MCF 10A (cell line): ENCODE results near the gene SURF1. TPM values are rescaled to one million over a fixed set of nuclear protein-coding genes. Genes with fewer than 3 reads are reported as not detected.
A peak's percentile ranks its signal among the peaks of the same experiment; 100 is the strongest.
"Not testable (repeated sequence)": the region's sequence is repeated elsewhere in the genome, so short reads cannot be mapped to it uniquely, and the experiment has no call there.

ENCODE experiments used
- BruUV-seq: library from RNA; stranded (reverse); fragments of 400-500 nt; replicated peaks from 2 replicates; lab custom pipeline; 2021; lab: Mats Ljungman, UMichigan
- CTCF ChIA-PET: fragments of 300-600 bp; sonication (Branson Sonifier 250); formaldehyde crosslinking; extraction: SDS; loops from one replicate; lab custom pipeline; 2021; ENCODE audit warnings: antibody characterized with exemption, inconsistent platforms; lab: Yijun Ruan, JAX
- POLR2A ChIA-PET: fragments of 300-600, 350-650 bp; sonication (Branson Sonifier 250); formaldehyde crosslinking; extraction: SDS; loops from one replicate; lab custom pipeline; 2020; ENCODE audit warnings: antibody characterized with exemption, inconsistent platforms; lab: Yijun Ruan, JAX
- DNase-seq: peaks from one replicate; pipeline ENCODE4 v3.0.0-alpha.2; 2018; ENCODE audit not compliant: unreplicated experiment
- H3K27ac Mint-ChIP-seq: one replicate; pipeline ENCODE4 v1.8.0; 2022; ENCODE audit warnings: mild to moderate bottlenecking, low read depth, mixed read lengths; ENCODE audit not compliant: unreplicated experiment
- H3K27me3 Mint-ChIP-seq: one replicate; pipeline ENCODE4 v1.8.0; 2022; ENCODE audit warnings: mixed read lengths; ENCODE audit not compliant: insufficient read depth, unreplicated experiment
- H3K36me3 Mint-ChIP-seq: one replicate; pipeline ENCODE4 v1.8.0; 2022; ENCODE audit warnings: mild to moderate bottlenecking, moderate library complexity, mixed read lengths; ENCODE audit not compliant: insufficient read depth, unreplicated experiment
- H3K4me1 Mint-ChIP-seq: one replicate; pipeline ENCODE4 v1.8.0; 2022; ENCODE audit warnings: mixed read lengths; ENCODE audit not compliant: insufficient read depth, unreplicated experiment
- H3K4me3 Mint-ChIP-seq: one replicate; pipeline ENCODE4 v1.8.0; 2022; ENCODE audit warnings: mild to moderate bottlenecking, moderate library complexity, mixed read lengths; ENCODE audit not compliant: unreplicated experiment
- H3K9me3 Mint-ChIP-seq: one replicate; pipeline ENCODE4 v1.8.0; 2022; ENCODE audit warnings: mixed read lengths; ENCODE audit not compliant: unreplicated experiment
- CTCF ChIP-seq: fragments of 200-600 bp; IDR thresholded peaks from one replicate; pipeline ENCODE4 v1.8.0; 2022; ENCODE audit warnings: antibody characterized with exemption, mild to moderate bottlenecking; ENCODE audit not compliant: unreplicated experiment
- intact Hi-C: fragments of 100-400 bp; cut with micrococcal nuclease; formaldehyde crosslinking; loops from 2 replicates; pipeline ENCODE4 v1.14.1; 2022
- total RNA-seq: library from RNA; stranded (reverse); gene quantifications from 2 replicates; pipeline ENCODE4 v1.2.3, GENCODE V29; 2022

SURF1 gene
- total RNA-seq, 1 experiment from 2014 or later = 31.2 TPM

- Mint-ChIP-seq H3K27me3 (no peaks in the 10 kb centered on the region), H3K36me3 (peaks cover 7% of the 10 kb centered on the region), H3K9me3 (no peaks in the 10 kb centered on the region)
Measured at GRCh38 chr9:133379153-133380086, 23.1 kb upstream of the SURF1 start.

GRCh38 chr9:133378408-133378962 lies 22.2 kb upstream of the SURF1 start:
- CTCF ChIA-PET = interaction anchor here (0.6 to 1.4 kb wide), 2 partner anchors 32 to 109 kb away, joined by 3 read pairs; no protein-coding TSS in a partner anchor
- peaks cover 21% of the 10 kb centered on the region for H3K4me1 Mint-ChIP-seq
- BruUV-seq = no TSS peak
- no peak overlapping the region for H3K27ac Mint-ChIP-seq
- no peaks in the 10 kb centered on the region for H3K27me3 Mint-ChIP-seq
- no peaks in the 10 kb centered on the region for H3K9me3 Mint-ChIP-seq
- no peak for DNase-seq
- no peak for TF ChIP-seq CTCF
- intact Hi-C loops = no loop called here
- H3K36me3 Mint-ChIP-seq = peaks cover 16% of the 10 kb centered on the region
- POLR2A ChIA-PET = interaction anchor here (1.0 to 3.4 kb wide), 5 partner anchors 17 to 39 kb away, joined by 3 to 33 read pairs (median 18); partner anchors contain the start of genes MED22, REXO4, RPL7A and SURF1
- H3K4me3 Mint-ChIP-seq = no peak overlapping the region

More at GRCh38 chr9:133379153-133380086, 23.1 kb upstream of the SURF1 start:
- intact Hi-C loops = no loop called here
- H3K4me3 Mint-ChIP-seq = no peak overlapping the region
- DNase-seq = no peak
- no peak overlapping the region for H3K27ac Mint-ChIP-seq
- CTCF ChIA-PET = interaction anchor here (0.6 to 1.4 kb wide), 2 partner anchors 31 to 108 kb away, joined by 3 read pairs; no protein-coding TSS in a partner anchor
- peaks cover 20% of the 10 kb centered on the region for H3K4me1 Mint-ChIP-seq
- no TSS peak for BruUV-seq
- POLR2A ChIA-PET = interaction anchor here (0.6 to 3.4 kb wide), 3 partner anchors 23 to 34 kb away, joined by 3 to 33 read pairs (median 3); partner anchors contain the start of genes SURF1 and SURF2
- TF ChIP-seq CTCF = no peak

GRCh38 chr9:133377721-133378216 lies 21.5 kb upstream of the SURF1 start:
- peaks cover 21% of the 10 kb centered on the region for H3K4me1 Mint-ChIP-seq
- POLR2A ChIA-PET = interaction anchor here (0.6 to 3.4 kb wide), 9 partner anchors 13 to 587 kb away, joined by 3 to 33 read pairs (median 5); partner anchors contain the start of genes CACFD1, MED22, REXO4 and RPL7A
- no TSS peak for BruUV-seq
- H3K9me3 Mint-ChIP-seq = no peaks in the 10 kb centered on the region
- peaks cover 23% of the 10 kb centered on the region for H3K36me3 Mint-ChIP-seq
- H3K27me3 Mint-ChIP-seq = no peaks in the 10 kb centered on the region
- no peak overlapping the region for H3K4me3 Mint-ChIP-seq
- no peak overlapping the region for H3K27ac Mint-ChIP-seq
- CTCF ChIA-PET = interaction anchor here (0.6 to 1.1 kb wide), 4 partner anchors 28 to 109 kb away, joined by 3 to 5 read pairs (median 3); no protein-coding TSS in a partner anchor
- TF ChIP-seq CTCF = no peak
- peak; percentile 65 for DNase-seq
- intact Hi-C loops = no loop called here

GRCh38 chr9:133377280-133377679 lies 21.0 kb upstream of the SURF1 start:
- H3K27me3 Mint-ChIP-seq, intact Hi-C loops, H3K27ac Mint-ChIP-seq, H3K9me3 Mint-ChIP-seq, BruUV-seq, DNase-seq: not testable (repeated sequence)
- ChIA-PET POLR2A (interaction anchor here (0.6 to 3.4 kb wide), 15 partner anchors 13 to 588 kb away, joined by 3 to 33 read pairs (median 4); partner anchors contain the start of genes CACFD1, MED22, REXO4 and RPL7A), CTCF (interaction anchor here (0.6 to 1.2 kb wide), 5 partner anchors 20 to 109 kb away, joined by 3 to 5 read pairs (median 3); partner anchors contain the start of genes SURF1 and SURF2)
- Mint-ChIP-seq H3K36me3 (peaks cover 28% of the 10 kb centered on the region), H3K4me3 (peak overlapping the region; percentile 92), H3K4me1 (peaks cover 21% of the 10 kb centered on the region)
